ENCODE measurements around the gene RALGDS. TPM values are rescaled to one million over a fixed set of nuclear protein-coding genes. Genes with fewer than 3 reads are reported as not detected.

The RALGDS gene
- total RNA-seq, 2 donors from 2014 or later, result 26.7 to 30.1 TPM

GRCh38 chr9:133067006-133067405, 54.0 kb downstream of the RALGDS start:
- H3K9me3 ChIP-seq, result no peaks in the 10 kb centered on the region
- H3K27me3 ChIP-seq, result no peaks in the 10 kb centered on the region
- no peaks in the 10 kb centered on the region for H3K4me1 ChIP-seq
- H3K4me3 ChIP-seq, result no peak overlapping the region
- no peak overlapping the region for H3K27ac ChIP-seq
- no peak for DNase-seq (ENCODE audit: low spot score)
- no peaks in the 10 kb centered on the region for H3K36me3 ChIP-seq
- TF ChIP-seq, protein P1, sequence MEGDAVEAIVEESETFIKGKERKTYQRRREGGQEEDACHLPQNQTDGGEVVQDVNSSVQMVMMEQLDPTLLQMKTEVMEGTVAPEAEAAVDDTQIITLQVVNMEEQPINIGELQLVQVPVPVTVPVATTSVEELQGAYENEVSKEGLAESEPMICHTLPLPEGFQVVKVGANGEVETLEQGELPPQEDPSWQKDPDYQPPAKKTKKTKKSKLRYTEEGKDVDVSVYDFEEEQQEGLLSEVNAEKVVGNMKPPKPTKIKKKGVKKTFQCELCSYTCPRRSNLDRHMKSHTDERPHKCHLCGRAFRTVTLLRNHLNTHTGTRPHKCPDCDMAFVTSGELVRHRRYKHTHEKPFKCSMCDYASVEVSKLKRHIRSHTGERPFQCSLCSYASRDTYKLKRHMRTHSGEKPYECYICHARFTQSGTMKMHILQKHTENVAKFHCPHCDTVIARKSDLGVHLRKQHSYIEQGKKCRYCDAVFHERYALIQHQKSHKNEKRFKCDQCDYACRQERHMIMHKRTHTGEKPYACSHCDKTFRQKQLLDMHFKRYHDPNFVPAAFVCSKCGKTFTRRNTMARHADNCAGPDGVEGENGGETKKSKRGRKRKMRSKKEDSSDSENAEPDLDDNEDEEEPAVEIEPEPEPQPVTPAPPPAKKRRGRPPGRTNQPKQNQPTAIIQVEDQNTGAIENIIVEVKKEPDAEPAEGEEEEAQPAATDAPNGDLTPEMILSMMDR (IDR thresholded peaks at IDR 0.05), result no peak

DNA sequence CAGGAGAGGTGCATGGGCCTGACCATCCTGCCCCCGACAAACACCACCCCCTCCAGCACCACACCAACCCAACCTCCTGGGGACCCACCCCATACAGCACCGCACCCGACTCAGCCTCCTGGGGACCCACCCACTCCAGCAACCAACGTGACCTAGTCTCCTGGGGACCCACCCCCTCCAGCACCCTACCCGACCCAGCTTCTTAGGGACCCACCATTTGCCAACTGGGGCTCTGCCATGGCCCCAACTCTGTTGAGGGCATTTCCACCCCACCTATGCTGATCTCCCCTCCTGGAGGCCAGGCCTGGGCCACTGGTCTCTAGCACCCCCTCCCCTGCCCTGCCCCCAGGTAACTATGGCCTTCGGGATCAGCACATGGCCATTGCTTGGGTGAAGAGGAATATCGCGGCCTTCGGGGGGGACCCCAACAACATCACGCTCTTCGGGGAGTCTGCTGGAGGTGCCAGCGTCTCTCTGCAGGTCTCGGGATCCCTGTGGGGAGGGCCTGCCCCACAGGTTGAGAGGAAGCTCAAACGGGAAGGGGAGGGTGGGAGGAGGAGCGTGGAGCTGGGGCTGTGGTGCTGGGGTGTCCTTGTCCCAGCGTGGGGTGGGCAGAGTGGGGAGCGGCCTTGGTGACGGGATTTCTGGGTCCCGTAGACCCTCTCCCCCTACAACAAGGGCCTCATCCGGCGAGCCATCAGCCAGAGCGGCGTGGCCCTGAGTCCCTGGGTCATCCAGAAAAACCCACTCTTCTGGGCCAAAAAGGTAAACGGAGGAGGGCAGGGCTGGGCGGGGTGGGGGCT, 54.7 kb downstream of the RALGDS start:
- Histone ChIP-seq H3K4me3 (no peak overlapping the region), H3K27ac (no peak overlapping the region), H3K27me3 (no peaks in the 10 kb centered on the region), H3K9me3 (no peaks in the 10 kb centered on the region), H3K36me3 (no peaks in the 10 kb centered on the region), H3K4me1 (peaks cover 0 to 3% of the 10 kb centered on the region in 2 donors)
- DNase-seq (ENCODE audit: low spot score), result no peak
- TF ChIP-seq, protein P1 (IDR thresholded peaks at IDR 0.05), result no peak

- no peak overlapping the region for H3K27ac ChIP-seq
- no peaks in the 10 kb centered on the region for H3K27me3 ChIP-seq
- H3K36me3 ChIP-seq, result no peaks in the 10 kb centered on the region
- no peaks in the 10 kb centered on the region for H3K9me3 ChIP-seq
- peaks cover 0 to 16% of the 10 kb centered on the region in 2 donors for H3K4me1 ChIP-seq
- TF ChIP-seq, protein P1 (IDR thresholded peaks at IDR 0.05), result no peak
- no peak for DNase-seq (ENCODE audit: low spot score)
- H3K4me3 ChIP-seq, result no peak overlapping the region
Measured at GRCh38 chr9:133065070-133065388, 56.0 kb downstream of the RALGDS start.

DNA sequence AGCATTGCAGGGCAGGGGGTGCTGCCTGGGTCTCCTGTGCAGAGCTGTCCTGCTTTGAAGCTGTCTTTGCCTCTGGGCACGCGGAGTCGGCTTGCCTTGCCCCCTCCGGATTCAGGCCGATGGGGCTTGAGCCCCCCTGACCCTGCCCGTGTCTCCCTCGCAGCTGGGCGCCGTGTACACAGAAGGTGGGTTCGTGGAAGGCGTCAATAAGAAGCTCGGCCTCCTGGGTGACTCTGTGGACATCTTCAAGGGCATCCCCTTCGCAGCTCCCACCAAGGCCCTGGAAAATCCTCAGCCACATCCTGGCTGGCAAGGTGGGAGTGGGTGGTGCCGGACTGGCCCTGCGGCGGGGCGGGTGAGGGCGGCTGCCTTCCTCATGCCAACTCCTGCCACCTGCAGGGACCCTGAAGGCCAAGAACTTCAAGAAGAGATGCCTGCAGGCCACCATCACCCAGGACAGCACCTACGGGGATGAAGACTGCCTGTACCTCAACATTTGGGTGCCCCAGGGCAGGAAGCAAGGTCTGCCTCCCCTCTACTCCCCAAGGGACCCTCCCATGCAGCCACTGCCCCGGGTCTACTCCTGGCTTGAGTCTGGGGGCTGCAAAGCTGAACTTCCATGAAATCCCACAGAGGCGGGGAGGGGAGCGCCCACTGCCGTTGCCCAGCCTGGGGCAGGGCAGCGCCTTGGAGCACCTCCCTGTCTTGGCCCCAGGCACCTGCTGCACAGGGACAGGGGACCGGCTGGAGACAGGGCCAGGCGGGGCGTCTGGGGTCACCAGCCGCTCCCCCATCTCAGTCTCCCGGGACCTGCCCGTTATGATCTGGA, 56.6 kb downstream of the RALGDS start:
- H3K36me3 ChIP-seq, result no peaks in the 10 kb centered on the region
- no peak overlapping the region for H3K27ac ChIP-seq
- H3K4me3 ChIP-seq, result no peak overlapping the region
- no peaks in the 10 kb centered on the region for H3K9me3 ChIP-seq
- H3K4me1 ChIP-seq, result peaks cover 0 to 21% of the 10 kb centered on the region in 2 donors
- DNase-seq (ENCODE audit: low spot score), result no peak
- H3K27me3 ChIP-seq, result no peaks in the 10 kb centered on the region
- TF ChIP-seq, protein P1 (IDR thresholded peaks at IDR 0.05), result no peak

DNA sequence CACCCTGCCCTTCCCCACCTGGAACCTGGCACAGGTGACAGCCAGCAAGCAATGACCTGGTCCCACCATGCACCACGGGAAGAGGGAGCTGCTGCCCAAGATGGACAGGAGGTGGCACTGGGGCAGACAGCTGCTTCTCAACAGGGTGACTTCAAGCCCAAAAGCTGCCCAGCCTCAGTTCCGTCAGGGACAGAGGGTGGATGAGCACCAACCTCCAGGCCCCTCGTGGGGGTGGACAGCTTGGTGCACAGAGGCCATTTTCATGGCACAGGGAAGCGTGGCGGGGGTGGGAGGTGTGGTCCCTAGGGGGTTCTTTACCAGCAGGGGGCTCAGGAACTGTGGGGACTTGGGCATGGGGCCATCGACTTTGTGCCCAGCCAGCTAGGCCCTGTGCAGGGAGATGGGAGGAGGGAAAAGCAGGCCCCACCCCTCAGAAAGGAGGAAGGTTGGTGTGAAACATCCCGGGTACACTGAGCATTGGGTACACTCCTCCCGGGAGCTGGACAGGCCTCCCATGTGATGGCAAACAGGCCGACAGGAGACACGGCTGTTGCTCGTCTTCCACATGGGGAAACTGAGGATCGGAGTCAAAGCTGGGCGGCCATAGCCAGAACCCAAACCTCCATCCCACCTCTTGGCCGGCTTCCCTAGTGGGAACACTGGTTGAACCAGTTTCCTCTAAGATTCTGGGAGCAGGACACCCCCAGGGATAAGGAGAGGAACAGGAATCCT, 57.4 kb downstream of the RALGDS start:
- TF ChIP-seq, protein P1 (IDR thresholded peaks at IDR 0.05), result no peak
- H3K4me1 ChIP-seq, result peaks cover 0 to 21% of the 10 kb centered on the region in 2 donors
- H3K27ac ChIP-seq, result no peak overlapping the region
- no peaks in the 10 kb centered on the region for H3K36me3 ChIP-seq
- no peak overlapping the region for H3K4me3 ChIP-seq
- H3K27me3 ChIP-seq, result no peaks in the 10 kb centered on the region
- DNase-seq (ENCODE audit: low spot score), result no peak
- no peaks in the 10 kb centered on the region for H3K9me3 ChIP-seq
